B cell (primary cell): ENCODE results near the gene CHTF18. TPM values are rescaled to one million over a fixed set of nuclear protein-coding genes. Genes with fewer than 3 reads are reported as not detected.

Experiments used
- ATAC-seq: fragments of 200-7000 bp; cut with Tn5 transposase; one replicate; pipeline ENCODE4 v1.10.0; 2021; ENCODE audit warnings: low read depth, mild to moderate bottlenecking, moderate number of reproducible peaks, moderate library complexity
- CTCF ChIA-PET: fragments of 350-600 bp; sonication (Branson Sonifier 250); formaldehyde crosslinking; loops from one replicate; lab custom pipeline; 2021; ENCODE audit warnings: antibody characterized with exemption, inconsistent platforms; lab: Charles Lee
- POLR2A ChIA-PET: fragments of 350-600 bp; sonication (Branson Sonifier 250); formaldehyde crosslinking; loops from one replicate; lab custom pipeline; 2021; ENCODE audit warnings: antibody characterized with exemption; lab: Charles Lee
- DNase-seq: peaks from one replicate; pipeline ENCODE4 v3.0.0; 2013
- H2AFZ ChIP-seq: 2 replicates; pipeline ENCODE4 v1.6.1; 2012; ENCODE audit warnings: mild to moderate bottlenecking, low read depth, low read length; ENCODE audit not compliant: insufficient read depth, poor library complexity, severe bottlenecking
- H3K27ac ChIP-seq, 2 donors: 1 replicate in 1 of 2; 2 replicates in 1 of 2; pipeline ENCODE4 v1.5.1; 2012 to 2013; ENCODE audit warnings: low read length in 2 of 2, mild to moderate bottlenecking in 2 of 2, moderate library complexity in 1 of 2
- H3K27me3 ChIP-seq, 4 experiments: fragments of 200-600 bp in 1 of 4; sonication (generic) in 1 of 4; replicated peaks in 1 of 4; 1 replicate in 2 of 4; 2 replicates in 2 of 4; pipeline versions ENCODE4 v1.6.1 to v1.7.0; 2013 to 2016; ENCODE audit warnings: low read length in 3 of 4, mild to moderate bottlenecking in 2 of 4, mixed read lengths in 1 of 4, moderate library complexity in 1 of 4; ENCODE audit not compliant: insufficient read depth in 4 of 4, control insufficient read depth in 3 of 4; ENCODE audit errors: control extremely low read depth in 1 of 4
- H3K36me3 ChIP-seq, 2 experiments: replicated peaks in 1 of 2; 1 replicate in 1 of 2; 2 replicates in 1 of 2; pipeline versions ENCODE4 v1.6.1 to v1.7.1; 2013; ENCODE audit warnings: low read length in 1 of 2; ENCODE audit not compliant: insufficient read depth in 2 of 2, control insufficient read depth in 1 of 2; ENCODE audit errors: control extremely low read depth in 1 of 2, extremely low read depth in 1 of 2
- H3K4me1 ChIP-seq, 2 donors: fragments of 200-600 bp in 1 of 2; sonication (generic) in 1 of 2; 1 replicate in 1 of 2; 2 replicates in 1 of 2; pipeline versions ENCODE4 v1.5.1 to v1.6.1; 2013 to 2017; ENCODE audit warnings: low read length in 2 of 2; ENCODE audit not compliant: control insufficient read depth in 2 of 2, insufficient read depth in 2 of 2
- H3K4me2 ChIP-seq: replicated peaks from 2 replicates; pipeline ENCODE3; 2012; ENCODE audit warnings: mild to moderate bottlenecking, low read depth, low read length; ENCODE audit not compliant: poor library complexity, severe bottlenecking
- H3K4me3 ChIP-seq, 5 experiments: fragments of 200-600 bp in 1 of 5; sonication (generic) in 1 of 5; 1 replicate in 3 of 5; 2 replicates in 2 of 5; pipeline versions ENCODE4 v1.5.1 to v1.7.0; 2011 to 2016; ENCODE audit warnings: low read length in 4 of 5, mild to moderate bottlenecking in 4 of 5, low read depth in 2 of 5, control low read depth in 1 of 5, moderate library complexity in 1 of 5; ENCODE audit not compliant: insufficient read depth in 1 of 5; ENCODE audit errors: control extremely low read depth in 1 of 5, extremely low read depth in 1 of 5
- H3K79me2 ChIP-seq: fragments of 200-600 bp; sonication (generic); one replicate; pipeline ENCODE4 v1.6.0; 2016; ENCODE audit warnings: low read length; ENCODE audit not compliant: control insufficient read depth, insufficient read depth
- H3K9ac ChIP-seq: fragments of 200-600 bp; sonication (generic); 2 replicates; pipeline ENCODE4 v1.6.1; 2017; ENCODE audit warnings: mild to moderate bottlenecking, low read length, moderate library complexity
- H3K9me3 ChIP-seq, 3 donors: one replicate each; pipeline versions ENCODE4 v1.6.1 to v1.7.1; 2013; ENCODE audit warnings: low read length in 2 of 3; ENCODE audit not compliant: control insufficient read depth in 2 of 3, insufficient read depth in 1 of 3; ENCODE audit errors: control extremely low read depth in 1 of 3
- H4K20me1 ChIP-seq: 2 replicates; pipeline ENCODE4 v1.6.0; 2012; ENCODE audit warnings: mild to moderate bottlenecking, low read length; ENCODE audit not compliant: insufficient read depth, control insufficient read depth, poor library complexity, severe bottlenecking
- H3K27ac Mint-ChIP-seq: one replicate; pipeline ENCODE4 v1.8.0; 2021; ENCODE audit warnings: mixed read lengths
- H3K27me3 Mint-ChIP-seq: one replicate; pipeline ENCODE4 v1.8.0; 2021; ENCODE audit warnings: mixed read lengths
- H3K4me1 Mint-ChIP-seq: one replicate; pipeline ENCODE4 v1.8.0; 2021; ENCODE audit warnings: mixed read lengths
- H3K4me3 Mint-ChIP-seq: one replicate; pipeline ENCODE4 v1.8.0; 2021; ENCODE audit warnings: mixed read lengths
- H3K9me3 Mint-ChIP-seq: one replicate; pipeline ENCODE4 v1.8.0; 2022; ENCODE audit warnings: mixed read lengths; ENCODE audit not compliant: insufficient read depth
- EZH2 ChIP-seq: IDR thresholded peaks from 2 replicates; pipeline ENCODE4 v1.6.1; 2012; ENCODE audit warnings: borderline replicate concordance, low read depth, mild to moderate bottlenecking, moderate library complexity, low read length; ENCODE audit not compliant: insufficient read depth, poor library complexity, severe bottlenecking
- WGBS: methylation state at CpG from one replicate; pipeline ENCODE4 v1.1.5; 2013; ENCODE audit warnings: missing lambda C conversion rate; ENCODE audit not compliant: insufficient coverage; 5-methylcytosine and 5-hydroxymethylcytosine counted together
- intact Hi-C: fragments of 100-400 bp; cut with micrococcal nuclease; formaldehyde crosslinking; loops from one replicate; pipeline ENCODE4 v1.10.0; 2022
- polyA plus RNA-seq: library from polyadenylated mRNA; depleted of rRNA; stranded (reverse); fragments of >200 nt; gene quantifications from 2 replicates; pipeline ENCODE4 v1.2.3, GENCODE V29; 2012
- total RNA-seq, 2 donors: library from RNA; stranded (reverse); fragments of 120-200 nt in 1 of 2; gene quantifications; 1 replicate in 1 of 2; 2 replicates in 1 of 2; pipeline versions ENCODE4 v1.2.3 to v1.2.4, GENCODE V29; 2013 to 2022
- TF ChIP-seq, protein P1 (sequence below): fragments of 200-600 bp; IDR thresholded peaks from one replicate; pipeline ENCODE4 v1.8.0; 2022; ENCODE audit warnings: antibody characterized with exemption, mild to moderate bottlenecking

CHTF18 gene
- total and polyA plus RNA-seq, 2 donors (not counting 1 experiment from before 2014, with no cell fraction given), result 72.3 to 76.1 TPM

DNA sequence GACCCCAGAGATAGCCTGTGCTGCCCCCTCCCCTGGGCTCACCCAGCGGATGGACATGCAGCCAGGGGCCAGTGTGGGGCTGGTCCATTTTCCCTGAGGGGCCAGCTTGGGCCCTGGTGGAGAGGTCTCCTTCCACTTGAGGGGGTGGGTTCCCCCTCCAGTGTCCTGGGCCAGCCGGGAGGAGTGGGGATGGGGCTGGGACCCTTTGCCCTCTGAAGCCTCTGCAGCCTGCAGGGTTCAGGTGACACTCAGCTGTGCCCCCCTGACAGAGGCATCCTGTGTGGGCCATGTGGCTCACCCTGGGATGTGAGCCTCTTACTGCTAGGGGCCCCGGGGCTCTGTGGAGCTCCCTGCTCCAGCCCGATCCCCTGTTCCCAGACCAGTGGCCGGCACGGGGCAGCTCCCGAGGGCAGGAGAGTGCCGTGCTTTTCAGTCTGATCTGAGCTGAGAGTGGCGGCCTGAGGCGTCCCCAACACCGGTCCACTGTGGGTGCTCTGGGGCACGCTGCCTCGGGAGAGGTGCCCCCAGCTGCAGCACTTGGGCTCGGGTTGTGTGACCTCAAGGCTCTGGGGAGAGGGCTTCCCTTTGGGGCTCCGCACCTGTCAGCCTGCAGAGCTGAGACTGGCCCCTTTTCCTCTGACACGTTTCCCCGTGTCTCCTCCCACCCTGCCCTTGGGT lies 12.6 kb downstream of the CHTF18 start:
- 6% methylated on average over 13 of the region's 17 CpGs for WGBS
- TF ChIP-seq, protein P1, sequence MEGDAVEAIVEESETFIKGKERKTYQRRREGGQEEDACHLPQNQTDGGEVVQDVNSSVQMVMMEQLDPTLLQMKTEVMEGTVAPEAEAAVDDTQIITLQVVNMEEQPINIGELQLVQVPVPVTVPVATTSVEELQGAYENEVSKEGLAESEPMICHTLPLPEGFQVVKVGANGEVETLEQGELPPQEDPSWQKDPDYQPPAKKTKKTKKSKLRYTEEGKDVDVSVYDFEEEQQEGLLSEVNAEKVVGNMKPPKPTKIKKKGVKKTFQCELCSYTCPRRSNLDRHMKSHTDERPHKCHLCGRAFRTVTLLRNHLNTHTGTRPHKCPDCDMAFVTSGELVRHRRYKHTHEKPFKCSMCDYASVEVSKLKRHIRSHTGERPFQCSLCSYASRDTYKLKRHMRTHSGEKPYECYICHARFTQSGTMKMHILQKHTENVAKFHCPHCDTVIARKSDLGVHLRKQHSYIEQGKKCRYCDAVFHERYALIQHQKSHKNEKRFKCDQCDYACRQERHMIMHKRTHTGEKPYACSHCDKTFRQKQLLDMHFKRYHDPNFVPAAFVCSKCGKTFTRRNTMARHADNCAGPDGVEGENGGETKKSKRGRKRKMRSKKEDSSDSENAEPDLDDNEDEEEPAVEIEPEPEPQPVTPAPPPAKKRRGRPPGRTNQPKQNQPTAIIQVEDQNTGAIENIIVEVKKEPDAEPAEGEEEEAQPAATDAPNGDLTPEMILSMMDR, result no peak
- ATAC-seq (peak; percentile 13), DNase-seq (no peak)
- peaks cover 4 to 10% of the 10 kb centered on the region in 2 donors for H3K4me1 ChIP-seq
- Mint-ChIP-seq H3K4me3 (no peak overlapping the region), H3K27ac (no peak overlapping the region), H3K27me3 (peaks cover 4% of the 10 kb centered on the region), H3K9me3 (no peaks in the 10 kb centered on the region), H3K4me1 (no peaks in the 10 kb centered on the region)
- H3K36me3 ChIP-seq, result no peaks in the 10 kb centered on the region
- H3K79me2 ChIP-seq, result no peaks in the 10 kb centered on the region
- H4K20me1 ChIP-seq, result no peaks in the 10 kb centered on the region
- peaks cover 0 to 46% (median 6%) of the 10 kb centered on the region in 4 experiments for H3K27me3 ChIP-seq
- H3K27ac ChIP-seq, result no peak overlapping the region
- intact Hi-C loops, result no loop called here
- no peak overlapping the region for H3K9ac ChIP-seq
- POLR2A ChIA-PET, result interaction anchor here (0.6 kb wide), 1 partner anchor 45 kb away, joined by 3 read pairs; no protein-coding TSS in a partner anchor
- peaks cover 0 to 10% (median 0%) of the 10 kb centered on the region in 3 donors for H3K9me3 ChIP-seq
- peak overlapping the region; percentile 38 for H3K4me2 ChIP-seq
- H2AFZ ChIP-seq, result no peak overlapping the region
- CTCF ChIA-PET, result interaction anchor here (1.7 kb wide), 1 partner anchor 16 kb away, joined by 4 read pairs; no protein-coding TSS in a partner anchor
- H3K4me3 ChIP-seq, result no peak overlapping the region

DNA sequence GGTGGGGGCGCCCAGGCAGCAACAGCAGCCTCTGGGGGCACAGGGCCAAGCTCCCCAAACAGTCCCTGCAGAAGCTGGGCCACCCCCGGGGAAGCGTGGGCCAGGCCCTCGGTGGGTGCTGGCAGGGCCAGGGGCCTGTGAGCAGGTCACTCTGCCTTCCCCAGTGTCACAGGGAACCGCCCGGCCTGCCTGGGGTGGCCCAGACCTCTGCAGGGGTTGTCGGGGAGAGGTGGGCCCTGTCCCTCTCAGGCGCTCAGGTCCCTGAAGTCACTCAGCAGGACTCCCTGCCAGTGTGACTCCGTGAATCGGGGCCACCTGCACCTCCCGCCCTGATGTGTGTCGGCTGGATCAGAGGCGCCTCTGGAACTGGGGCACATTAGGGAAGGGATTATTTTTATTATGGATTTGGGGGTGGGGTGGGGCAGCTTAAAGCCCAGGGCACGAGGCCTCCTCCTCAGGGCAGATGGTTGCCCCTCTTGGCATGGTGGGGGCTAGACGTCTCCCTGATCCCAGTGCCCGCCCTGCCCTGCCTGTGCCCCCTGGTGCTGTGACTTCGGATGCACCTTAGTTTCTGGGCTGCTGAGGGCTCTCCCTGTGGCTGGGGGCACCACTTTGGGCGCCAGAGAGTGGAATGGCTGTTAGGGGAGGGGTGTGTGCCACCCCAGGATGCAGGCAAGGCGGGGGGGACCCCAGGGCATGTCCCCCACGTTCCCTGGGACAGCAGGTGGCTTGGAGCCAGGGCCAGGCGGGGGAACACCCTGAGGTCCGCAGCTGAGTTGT lies 13.4 kb downstream of the CHTF18 start:
- Histone ChIP-seq H3K9ac (no peak overlapping the region), H3K27me3 (peaks cover 0 to 46% (median 6%) of the 10 kb centered on the region in 4 experiments), H2AFZ (no peak overlapping the region), H3K4me2 (no peak overlapping the region), H3K36me3 (no peaks in the 10 kb centered on the region), H3K4me1 (peaks cover 6 to 10% of the 10 kb centered on the region in 2 donors), H3K9me3 (peaks cover 0 to 10% (median 0%) of the 10 kb centered on the region in 3 donors), H3K4me3 (no peak overlapping the region), H4K20me1 (no peaks in the 10 kb centered on the region), H3K79me2 (no peaks in the 10 kb centered on the region), H3K27ac (no peak overlapping the region)
- ChIA-PET CTCF (interaction anchor here (1.0 to 1.7 kb wide), 2 partner anchors 17 to 61 kb away, joined by 3 to 4 read pairs; partner anchors contain the start of gene CIAO3), POLR2A (no interaction called here)
- Mint-ChIP-seq H3K4me3 (no peak overlapping the region), H3K27me3 (peaks cover 4% of the 10 kb centered on the region), H3K4me1 (no peaks in the 10 kb centered on the region), H3K9me3 (no peaks in the 10 kb centered on the region), H3K27ac (no peak overlapping the region)
- DNase-seq, result no peak
- 66% methylated on average over 19 of the region's 22 CpGs for WGBS
- intact Hi-C loops, result no loop called here
- TF ChIP-seq, protein P1, result no peak
- TF ChIP-seq EZH2, result no peak
- ATAC-seq, result no peak
